NB4 (cell line): Measurements from ENCODE around the gene PLP2.

Experiments
- DNase-seq: peaks from one replicate; pipeline ENCODE4 v3.0.0; 2010; ENCODE audit warnings: low read depth
- H3K4me3 ChIP-seq: one replicate; pipeline ENCODE4 v1.5.1; 2011; ENCODE audit warnings: mild to moderate bottlenecking, low read depth, low read length, moderate library complexity
- CTCF ChIP-seq: IDR thresholded peaks from one replicate; pipeline ENCODE4 v1.5.1; 2012; ENCODE audit warnings: low read depth, low read length
- MAX ChIP-seq: IDR thresholded peaks from 2 replicates; pipeline ENCODE4 v1.6.1; 2011; ENCODE audit warnings: low read depth, low read length
- MYC ChIP-seq: IDR thresholded peaks from 2 replicates; pipeline ENCODE4 v1.6.1; 2011; ENCODE audit warnings: low read depth, low read length
- POLR2A ChIP-seq: IDR thresholded peaks from 2 replicates; pipeline ENCODE4 v1.6.1; 2011; ENCODE audit warnings: mild to moderate bottlenecking; ENCODE audit not compliant: insufficient read length; ENCODE audit errors: extremely low read depth

The PLP2 gene

GRCh38 chrX:49183701-49184281, 12.1 kb downstream of the PLP2 start:
- H3K4me3 ChIP-seq = no peak overlapping the region

GRCh38 chrX:49184294-49185281, 12.9 kb downstream of the PLP2 start:
- DNase-seq = peak; percentile 86
- TF ChIP-seq CTCF (peak; percentile 8), POLR2A (no peak)
- H3K4me3 ChIP-seq = peak overlapping the region; percentile 53

More at GRCh38 chrX:49183701-49184281, 12.1 kb downstream of the PLP2 start:
- no peak for DNase-seq
- no peak for TF ChIP-seq MAX
- TF ChIP-seq MYC = no peak
- no peak for TF ChIP-seq POLR2A
- TF ChIP-seq CTCF = no peak

- TF ChIP-seq MAX (peak; percentile 85), POLR2A (peak; percentile 62), CTCF (peak; percentile 41), MYC (peak; percentile 90)
- peak within 1 kb of the TSS; percentile 80 for H3K4me3 ChIP-seq
- DNase-seq = peak; percentile 85
Measured at GRCh38 chrX:49186125-49187027, 14.7 kb downstream of the PLP2 start, which contains the start of gene PRICKLE3. Gene PRICKLE3 (minus strand): TSS chrX:49186373. CDS start chrX:49186297, 76 bp downstream.

- H3K4me3 ChIP-seq = no peak overlapping the region
- TF ChIP-seq POLR2A = no peak
- TF ChIP-seq CTCF = no peak
- TF ChIP-seq MYC = no peak
- TF ChIP-seq MAX = no peak
- DNase-seq = no peak
Measured at GRCh38 chrX:49187028-49187394, 15.3 kb downstream of the PLP2 start.

GRCh38 chrX:49187526-49187925, 15.8 kb downstream of the PLP2 start:
- no peak overlapping the region for H3K4me3 ChIP-seq
- no peak for TF ChIP-seq CTCF
- TF ChIP-seq POLR2A = no peak
- TF ChIP-seq MAX = no peak
- TF ChIP-seq MYC = no peak
- DNase-seq = no peak
